ENCODE data around the gene SLC12A7. TPM values are rescaled to one million over a fixed set of nuclear protein-coding genes. Genes with fewer than 3 reads are reported as not detected.

The SLC12A7 gene
- total RNA-seq, 2 experiments from 2014 or later: 10.1 to 10.8 TPM

DNA sequence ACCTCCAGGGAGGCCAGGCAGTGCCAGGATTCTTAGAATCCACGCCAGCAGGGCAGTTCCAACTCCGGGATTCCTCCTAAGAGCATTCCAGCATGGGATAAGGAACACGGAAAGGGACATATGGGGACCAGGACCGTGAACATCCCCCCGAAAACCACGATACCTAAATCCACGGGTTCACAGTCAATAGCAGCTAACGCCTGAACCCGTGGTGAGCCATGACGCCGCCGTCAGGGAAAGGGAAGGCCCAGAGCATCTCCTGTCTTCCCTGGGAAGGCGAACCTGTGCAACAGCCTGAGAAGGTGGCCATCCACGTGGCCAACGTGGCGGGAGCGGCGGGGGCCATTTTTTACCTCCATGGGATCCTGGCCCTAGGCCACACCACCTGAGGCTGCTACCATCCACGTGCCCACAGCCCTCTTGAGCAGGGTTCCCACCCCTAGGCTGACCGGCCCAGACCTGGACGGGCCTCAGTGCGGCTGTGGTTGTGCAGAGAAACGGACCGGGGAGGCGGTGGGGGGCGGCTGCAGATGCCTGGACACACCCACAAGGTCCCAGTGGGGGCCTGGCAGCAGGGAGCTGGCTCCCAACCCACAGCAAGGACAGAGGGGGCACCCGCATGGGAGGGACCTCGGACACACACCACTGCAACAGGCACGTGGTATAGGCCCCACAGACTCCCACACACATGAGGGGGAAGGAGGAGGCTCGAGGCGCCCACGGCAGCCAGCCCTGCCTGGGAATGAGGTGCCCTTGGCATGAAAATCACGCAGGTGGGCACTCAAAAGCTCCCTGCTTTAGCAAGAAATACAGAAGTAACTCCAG is 42.8 kb downstream of the SLC12A7 start:
- POLR2A ChIA-PET: no interaction called here
- Mint-ChIP-seq H3K27me3 (no peaks in the 10 kb centered on the region), H3K4me1 (ENCODE audit: low read depth) (no peaks in the 10 kb centered on the region), H3K36me3 (no peaks in the 10 kb centered on the region), H3K27ac (no peak overlapping the region), H3K4me3 (no peak overlapping the region), H3K9me3 (no peaks in the 10 kb centered on the region)
- no peak for DNase-seq
- CTCF ChIA-PET: no interaction called here
- intact Hi-C loops (cut with micrococcal nuclease): no loop called here

- H3K36me3 Mint-ChIP-seq: no peaks in the 10 kb centered on the region
These were observed 43.5 kb downstream of the SLC12A7 start for GRCh38 chr5:1068204-1068894.

GRCh38 chr5:1067141-1068121 is 44.4 kb downstream of the SLC12A7 start:
- no peaks in the 10 kb centered on the region for H3K9me3 Mint-ChIP-seq
- no peaks in the 10 kb centered on the region for H3K36me3 Mint-ChIP-seq
- CTCF ChIA-PET: no interaction called here
- no peak for DNase-seq
- no peak overlapping the region for H3K4me3 Mint-ChIP-seq
- H3K27ac Mint-ChIP-seq: no peak overlapping the region
- POLR2A ChIA-PET: no interaction called here
- no peaks in the 10 kb centered on the region for H3K27me3 Mint-ChIP-seq
- H3K4me1 Mint-ChIP-seq (ENCODE audit: low read depth): no peaks in the 10 kb centered on the region
- intact Hi-C loops (cut with micrococcal nuclease): no loop called here

More at GRCh38 chr5:1068204-1068894, 43.5 kb downstream of the SLC12A7 start:
- POLR2A ChIA-PET: no interaction called here
- Mint-ChIP-seq H3K4me1 (ENCODE audit: low read depth) (no peaks in the 10 kb centered on the region), H3K4me3 (no peak overlapping the region), H3K27ac (no peak overlapping the region), H3K9me3 (no peaks in the 10 kb centered on the region), H3K27me3 (no peaks in the 10 kb centered on the region)
- CTCF ChIA-PET: no interaction called here
- DNase-seq: no peak
- intact Hi-C loops (cut with micrococcal nuclease): no loop called here

- ChIA-PET POLR2A (no interaction called here), CTCF (no interaction called here)
- no peak for DNase-seq
- Mint-ChIP-seq H3K36me3 (no peaks in the 10 kb centered on the region), H3K4me1 (ENCODE audit: low read depth) (no peaks in the 10 kb centered on the region), H3K27ac (no peak overlapping the region), H3K27me3 (no peaks in the 10 kb centered on the region), H3K9me3 (no peaks in the 10 kb centered on the region), H3K4me3 (no peak overlapping the region)
- intact Hi-C loops (cut with micrococcal nuclease): no loop called here
These were observed 45.2 kb downstream of the SLC12A7 start for GRCh38 chr5:1066676-1067075.

DNA sequence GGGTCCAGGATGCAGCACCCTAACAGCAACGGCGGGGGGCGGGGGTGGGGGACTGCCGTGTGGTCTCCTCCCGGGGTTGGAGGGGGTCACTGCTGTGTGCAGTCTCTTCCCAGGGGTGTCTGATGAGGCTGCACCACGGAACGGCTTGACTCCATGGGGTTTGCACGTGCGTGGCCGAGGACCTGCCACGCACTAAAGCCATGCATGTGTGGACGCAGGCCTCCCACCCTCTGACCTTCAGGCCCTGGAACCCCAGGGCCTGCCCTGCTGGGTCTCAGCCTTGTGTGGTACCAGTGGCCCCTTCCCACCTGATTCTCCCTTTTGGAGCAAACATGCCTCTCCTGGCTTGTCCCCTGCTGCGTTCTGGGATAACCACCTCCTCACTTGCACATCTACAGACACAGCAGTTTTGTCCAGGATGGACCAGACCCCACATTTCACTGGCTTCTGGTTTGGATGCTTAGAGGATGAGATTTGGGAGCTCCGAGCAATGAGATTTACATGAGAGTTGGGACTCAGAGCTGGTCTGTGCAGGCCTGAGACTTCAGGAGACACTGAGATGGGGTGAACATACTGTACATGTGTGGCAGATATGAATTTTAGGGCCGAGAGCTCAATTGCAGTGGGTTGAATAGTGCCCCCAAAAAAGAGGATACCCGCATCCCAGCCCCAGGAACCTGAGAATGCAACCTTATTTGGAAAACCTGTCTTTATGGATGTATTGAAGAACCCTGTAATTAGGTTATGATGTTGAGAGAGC is 45.8 kb downstream of the SLC12A7 start:
- Mint-ChIP-seq H3K4me1 (ENCODE audit: low read depth) (no peaks in the 10 kb centered on the region), H3K27ac (no peak overlapping the region)
- CTCF ChIA-PET: no interaction called here

GRCh38 chr5:1065143-1065750 is 46.6 kb downstream of the SLC12A7 start:
- ChIA-PET POLR2A (no interaction called here), CTCF (no interaction called here)
- Mint-ChIP-seq H3K4me3 (no peak overlapping the region), H3K27ac (no peak overlapping the region), H3K36me3 (no peaks in the 10 kb centered on the region), H3K4me1 (ENCODE audit: low read depth) (no peaks in the 10 kb centered on the region), H3K9me3 (no peaks in the 10 kb centered on the region), H3K27me3 (no peaks in the 10 kb centered on the region)
- DNase-seq: no peak
- intact Hi-C loops (cut with micrococcal nuclease): no loop called here

More for the DNA sequence above, 45.8 kb downstream of the SLC12A7 start:
- Mint-ChIP-seq H3K9me3 (no peaks in the 10 kb centered on the region), H3K4me3 (no peak overlapping the region), H3K36me3 (no peaks in the 10 kb centered on the region), H3K27me3 (no peaks in the 10 kb centered on the region)
- DNase-seq: no peak
- intact Hi-C loops (cut with micrococcal nuclease): no loop called here
- POLR2A ChIA-PET: no interaction called here

- Mint-ChIP-seq H3K4me3 (no peak overlapping the region), H3K36me3 (no peaks in the 10 kb centered on the region), H3K27me3 (no peaks in the 10 kb centered on the region), H3K4me1 (ENCODE audit: low read depth) (no peaks in the 10 kb centered on the region), H3K9me3 (no peaks in the 10 kb centered on the region), H3K27ac (no peak overlapping the region)
- intact Hi-C loops (cut with micrococcal nuclease): no loop called here
- no peak for DNase-seq
- ChIA-PET CTCF (no interaction called here), POLR2A (no interaction called here)
These were observed 47.3 kb downstream of the SLC12A7 start for GRCh38 chr5:1064383-1065142.

DNA sequence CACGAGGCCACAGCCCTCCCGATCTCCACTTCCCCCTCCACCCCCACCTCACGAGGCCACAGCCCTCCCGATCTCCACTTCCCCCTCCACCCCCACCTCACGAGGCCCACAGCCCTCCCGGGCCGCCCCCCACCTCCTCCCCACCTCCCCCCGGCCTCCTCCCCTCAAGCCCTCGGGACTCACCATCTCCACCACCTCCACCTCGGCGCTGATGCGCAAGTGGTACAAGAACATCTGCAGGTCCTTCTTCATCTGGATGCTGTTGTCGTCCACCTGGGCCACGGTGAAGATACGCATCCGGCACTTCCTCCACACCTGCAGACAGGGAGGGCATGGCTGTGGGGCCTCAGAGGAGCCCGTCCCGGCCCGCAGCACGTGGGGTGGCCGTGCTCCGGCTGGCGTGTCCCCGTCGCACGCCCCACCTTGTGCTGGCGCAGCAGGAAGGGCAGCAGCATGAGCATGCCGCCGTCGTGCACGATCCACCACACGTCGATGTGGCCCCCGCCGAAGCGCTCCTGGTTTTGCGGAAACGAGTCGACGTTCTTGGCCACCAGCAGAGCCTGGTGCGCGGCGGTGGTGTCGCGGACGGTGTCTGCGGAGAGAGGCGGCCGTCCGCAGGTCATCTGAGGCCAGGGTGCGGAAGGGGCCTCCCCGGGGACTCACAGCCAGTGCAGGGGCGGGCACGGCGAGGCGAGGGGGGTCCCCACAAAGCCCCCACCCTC is 48.0 kb downstream of the SLC12A7 start:
- no peaks in the 10 kb centered on the region for H3K4me1 Mint-ChIP-seq (ENCODE audit: low read depth)
- peaks cover 3% of the 10 kb centered on the region for H3K36me3 Mint-ChIP-seq
- POLR2A ChIA-PET: no interaction called here
- no peak overlapping the region for H3K4me3 Mint-ChIP-seq
- H3K9me3 Mint-ChIP-seq: no peaks in the 10 kb centered on the region
- CTCF ChIA-PET: no interaction called here
- intact Hi-C loops (cut with micrococcal nuclease): no loop called here
- no peak for DNase-seq
- H3K27me3 Mint-ChIP-seq: no peaks in the 10 kb centered on the region
- no peak overlapping the region for H3K27ac Mint-ChIP-seq

- POLR2A ChIA-PET: no interaction called here
- no peak for DNase-seq
- no peaks in the 10 kb centered on the region for H3K4me1 Mint-ChIP-seq (ENCODE audit: low read depth)
- H3K4me3 Mint-ChIP-seq: no peak overlapping the region
- CTCF ChIA-PET: no interaction called here
- no peaks in the 10 kb centered on the region for H3K27me3 Mint-ChIP-seq
- H3K36me3 Mint-ChIP-seq: peaks cover 3% of the 10 kb centered on the region
- intact Hi-C loops (cut with micrococcal nuclease): no loop called here
- no peaks in the 10 kb centered on the region for H3K9me3 Mint-ChIP-seq
- H3K27ac Mint-ChIP-seq: no peak overlapping the region
These were observed 48.9 kb downstream of the SLC12A7 start for GRCh38 chr5:1062761-1063568.

DNA sequence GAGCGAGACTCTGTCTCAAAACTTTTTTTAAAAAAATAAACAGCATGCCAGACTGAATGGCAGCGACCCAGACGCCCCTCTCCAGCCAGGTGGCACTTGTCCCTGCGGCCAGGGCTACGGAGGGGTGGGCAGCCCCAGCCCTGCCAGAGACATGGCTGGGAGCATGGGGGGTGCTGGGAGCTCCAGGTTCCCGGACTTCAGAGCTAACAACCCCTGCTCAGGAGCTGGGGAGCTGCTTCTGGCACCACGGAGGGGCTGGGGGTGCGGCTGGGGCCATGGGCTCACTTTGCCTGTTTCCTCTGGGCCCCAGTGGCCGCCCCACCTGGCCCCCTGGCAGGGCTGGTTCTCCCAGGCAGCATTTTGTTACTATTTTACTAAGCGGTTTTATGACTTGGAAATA is 49.9 kb downstream of the SLC12A7 start:
- Mint-ChIP-seq H3K27me3 (no peaks in the 10 kb centered on the region), H3K9me3 (no peaks in the 10 kb centered on the region), H3K4me1 (ENCODE audit: low read depth) (no peaks in the 10 kb centered on the region), H3K4me3 (no peak overlapping the region), H3K27ac (no peak overlapping the region), H3K36me3 (peaks cover 3% of the 10 kb centered on the region)
- ChIA-PET CTCF (no interaction called here), POLR2A (no interaction called here)
- no peak for DNase-seq
- intact Hi-C loops (cut with micrococcal nuclease): no loop called here

Measured in activated CD4-positive, alpha-beta memory T cell treated with anti-CD3 and anti-CD28 coated beads for 36 hours (primary cell).